Neuron (in vitro differentiated cells): ENCODE data around the gene SHC2.
"Not testable (repeated sequence)": the region's sequence is repeated elsewhere in the genome, so short reads cannot be mapped to it uniquely, and the experiment has no call there.

Source experiments
- H2AFZ ChIP-seq: one replicate; pipeline ENCODE4 v1.6.1; 2013; ENCODE audit warnings: low read depth, mild to moderate bottlenecking, inconsistent platforms, low read length, moderate library complexity
- H3K27me3 ChIP-seq: one replicate; pipeline ENCODE4 v1.6.1; 2013; ENCODE audit warnings: low read length; ENCODE audit not compliant: insufficient read depth
- H3K36me3 ChIP-seq: one replicate; pipeline ENCODE4 v1.6.1; 2013; ENCODE audit warnings: low read length; ENCODE audit not compliant: insufficient read depth
- H3K4me1 ChIP-seq: one replicate; pipeline ENCODE4 v1.6.1; 2013; ENCODE audit warnings: low read length; ENCODE audit not compliant: insufficient read depth
- H3K4me3 ChIP-seq: 2 replicates; pipeline ENCODE4 v1.5.1; 2013; ENCODE audit warnings: mild to moderate bottlenecking, low read length, moderate library complexity
- H3K9me3 ChIP-seq: one replicate; pipeline ENCODE4 v1.6.1; 2013; ENCODE audit warnings: low read length

The SHC2 gene

DNA sequence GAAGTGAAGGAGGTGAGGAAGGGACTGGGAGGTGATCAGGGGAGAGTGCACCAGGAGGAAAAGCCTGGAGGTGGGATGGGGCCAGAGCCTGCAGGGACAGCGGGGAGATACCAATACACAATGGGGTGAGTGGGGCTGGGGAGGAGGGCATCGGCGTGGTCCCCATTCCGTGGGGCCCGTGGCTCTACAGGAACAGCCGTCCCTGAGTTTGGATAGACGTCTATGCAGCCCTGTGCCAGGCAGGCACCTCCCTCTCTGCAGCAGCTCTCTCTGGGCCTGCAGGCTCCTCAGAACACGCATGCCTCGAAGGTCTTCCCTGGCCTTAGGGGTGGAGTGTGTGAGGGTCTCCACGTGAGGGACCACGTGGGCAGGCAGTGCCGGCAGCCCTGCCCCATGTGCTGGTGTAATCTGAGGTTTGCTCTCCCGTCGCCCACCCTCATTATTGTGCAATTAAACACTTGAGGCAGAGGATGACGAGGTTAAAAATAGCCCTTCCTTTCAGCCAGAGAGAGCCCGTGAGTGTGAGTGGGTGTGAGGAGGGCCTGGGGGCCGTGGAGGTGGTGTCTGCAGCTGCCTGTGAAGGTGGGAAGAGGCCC is 68.4 kb downstream of the SHC2 start:
- no peak overlapping the region for H2AFZ ChIP-seq
- no peaks in the 10 kb centered on the region for H3K4me1 ChIP-seq
- H3K9me3 ChIP-seq = peaks cover 11% of the 10 kb centered on the region
- H3K27me3 ChIP-seq = no peaks in the 10 kb centered on the region
- H3K36me3 ChIP-seq = no peaks in the 10 kb centered on the region
- H3K4me3 ChIP-seq = no peak overlapping the region

DNA sequence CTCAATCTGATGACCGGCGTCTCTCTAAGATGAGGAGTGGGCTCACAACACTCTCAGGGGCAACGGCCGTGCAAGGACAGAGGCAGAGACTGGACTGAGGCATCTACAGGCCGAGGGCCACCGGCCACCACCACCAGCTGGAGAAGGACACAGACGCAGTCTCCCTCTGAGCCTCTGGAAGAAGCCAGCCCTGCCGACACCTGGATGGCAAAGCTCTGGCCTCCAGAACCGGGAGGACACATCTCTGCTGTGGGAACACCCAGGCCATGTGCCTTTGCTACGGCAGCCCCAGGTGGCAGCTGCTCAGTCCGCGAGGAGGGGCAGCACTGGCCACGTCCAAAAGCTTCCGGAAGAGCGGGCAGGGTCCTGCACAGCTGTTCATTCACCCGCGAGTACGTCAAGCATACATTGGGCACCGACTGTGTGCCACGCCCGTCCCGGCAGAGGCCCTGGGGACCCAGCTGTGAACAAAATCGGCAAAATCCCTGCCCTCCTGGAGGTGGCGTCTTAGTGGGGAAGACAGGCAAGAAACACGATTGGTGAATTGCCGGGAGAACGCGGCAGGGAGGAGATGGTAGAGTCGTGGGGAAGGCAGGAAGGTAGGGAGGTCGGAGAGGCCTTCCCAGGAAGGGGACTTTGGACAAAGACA is 69.0 kb downstream of the SHC2 start:
- H3K4me3 ChIP-seq = no peak overlapping the region
- H3K36me3 ChIP-seq = no peaks in the 10 kb centered on the region
- no peak overlapping the region for H2AFZ ChIP-seq
- no peaks in the 10 kb centered on the region for H3K27me3 ChIP-seq
- H3K9me3 ChIP-seq = peaks cover 11% of the 10 kb centered on the region
- H3K4me1 ChIP-seq = no peaks in the 10 kb centered on the region

DNA sequence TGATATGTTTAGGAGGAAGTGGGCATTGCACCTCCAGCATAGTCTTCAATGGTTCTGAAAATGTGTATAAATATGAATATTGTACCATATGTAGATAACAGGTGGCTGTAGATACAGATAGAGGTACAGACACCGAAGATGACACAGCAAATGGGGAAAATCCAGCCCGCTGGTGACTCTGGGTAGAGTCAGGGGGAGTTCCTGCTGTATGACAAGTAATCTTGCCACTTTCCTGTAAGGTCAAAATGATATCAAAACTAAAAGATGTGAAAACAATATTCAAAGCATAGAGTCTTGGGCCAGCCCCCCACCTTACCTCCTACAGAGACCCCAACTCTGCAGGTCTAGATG is 69.7 kb downstream of the SHC2 start:
- H3K4me3 ChIP-seq = no peak overlapping the region
- no peak overlapping the region for H2AFZ ChIP-seq
- no peaks in the 10 kb centered on the region for H3K27me3 ChIP-seq
- H3K36me3 ChIP-seq = no peaks in the 10 kb centered on the region
- H3K9me3 ChIP-seq = peaks cover 11% of the 10 kb centered on the region
- H3K4me1 ChIP-seq = peaks cover 2% of the 10 kb centered on the region

DNA sequence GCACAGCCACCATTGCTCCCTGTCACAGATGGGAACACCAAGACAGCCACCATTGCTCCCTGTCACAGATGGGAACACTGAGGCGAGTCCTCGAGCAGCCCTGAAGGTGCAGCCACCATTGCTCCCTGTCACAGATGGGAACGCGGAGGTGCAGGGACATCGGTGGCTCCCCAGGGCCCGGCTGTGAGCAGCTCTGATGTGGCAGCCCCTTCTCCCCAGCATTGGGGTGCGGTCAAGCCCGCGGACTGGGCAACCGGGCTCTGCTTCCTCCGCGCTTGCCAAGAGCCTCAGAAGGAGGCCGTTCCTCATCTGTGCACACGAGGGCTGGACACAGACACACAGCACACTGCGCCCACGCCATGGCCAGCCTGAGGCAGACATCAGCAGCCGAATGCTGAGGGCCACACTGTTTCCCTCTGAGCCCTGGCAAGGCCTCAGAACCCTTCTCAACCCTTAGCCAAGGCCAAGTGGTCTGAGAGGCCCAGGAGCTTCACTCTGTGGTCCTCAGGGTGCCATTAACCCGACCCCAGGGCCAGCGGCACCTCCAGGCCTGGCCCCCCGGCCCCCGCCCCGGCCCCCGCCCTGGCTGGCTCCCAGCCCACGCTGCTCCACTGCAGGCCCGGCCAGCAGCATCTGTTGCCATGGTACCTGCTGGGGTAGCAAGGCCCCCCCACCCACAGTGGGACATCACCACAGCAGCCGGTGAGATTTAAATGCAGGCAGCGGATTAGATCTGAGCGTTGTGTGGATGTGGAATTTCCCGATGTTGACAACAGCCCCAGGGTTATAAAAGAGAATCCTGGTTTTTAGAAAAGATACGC is 70.2 kb downstream of the SHC2 start:
- H3K36me3 ChIP-seq = no peaks in the 10 kb centered on the region
- H2AFZ ChIP-seq = no peak overlapping the region
- peaks cover 2% of the 10 kb centered on the region for H3K4me1 ChIP-seq
- no peak overlapping the region for H3K4me3 ChIP-seq
- peaks cover 9% of the 10 kb centered on the region for H3K9me3 ChIP-seq
- no peaks in the 10 kb centered on the region for H3K27me3 ChIP-seq

DNA sequence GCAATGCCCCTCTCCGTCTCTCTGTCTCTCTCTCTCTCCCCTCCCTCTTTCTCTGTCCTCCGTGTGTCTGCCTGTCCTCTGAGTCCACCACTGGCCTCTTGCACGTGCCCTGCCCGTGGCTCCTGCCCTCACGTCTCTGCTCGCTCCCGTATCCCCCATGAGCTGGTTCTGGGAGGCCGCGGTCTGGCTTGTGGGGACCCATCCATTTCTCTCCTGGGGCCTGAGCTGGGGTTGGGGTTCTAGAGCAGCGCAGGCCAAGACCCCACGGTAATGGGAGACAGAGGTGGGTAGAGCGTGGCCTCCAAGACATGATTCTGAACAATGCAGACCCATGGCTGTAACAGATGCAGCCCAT is 70.9 kb downstream of the SHC2 start:
- Histone ChIP-seq H3K4me3 (no peak overlapping the region), H3K9me3 (peaks cover 6% of the 10 kb centered on the region), H3K36me3 (no peaks in the 10 kb centered on the region), H3K4me1 (peaks cover 2% of the 10 kb centered on the region), H2AFZ (no peak overlapping the region), H3K27me3 (no peaks in the 10 kb centered on the region)

DNA sequence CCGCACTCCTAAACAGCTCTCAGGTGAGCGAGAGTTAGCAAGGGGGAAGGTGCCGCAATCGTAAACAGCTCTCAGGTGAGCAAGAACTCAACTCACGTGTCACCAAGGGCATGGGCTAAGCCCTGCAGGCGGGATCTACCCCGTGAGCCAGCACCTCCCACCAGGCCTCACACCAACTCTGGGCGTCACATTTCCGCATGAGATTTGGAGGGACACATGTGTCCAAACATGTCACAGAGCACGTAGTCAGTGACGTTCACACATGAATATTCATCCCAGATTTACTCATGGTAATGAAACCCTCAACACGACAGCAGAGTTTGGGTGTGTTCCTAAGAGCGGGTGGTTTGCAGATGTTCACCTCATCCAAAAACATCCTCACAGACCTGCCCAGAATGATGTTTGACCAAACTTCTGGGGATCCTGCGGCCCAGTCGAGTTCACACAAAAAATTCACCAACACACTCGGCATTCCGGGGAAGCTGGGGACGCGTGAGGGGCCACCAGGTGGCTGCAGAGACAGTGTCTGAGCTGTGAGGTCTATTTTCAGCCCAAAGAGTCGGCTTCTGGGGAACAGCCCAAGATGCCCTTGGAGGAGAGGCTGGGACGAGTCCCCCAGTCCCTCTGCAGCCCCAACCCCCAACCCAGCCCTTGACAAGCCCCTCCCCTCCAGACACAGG is 71.4 kb downstream of the SHC2 start:
- Histone ChIP-seq H2AFZ (no peak overlapping the region), H3K4me1 (peaks cover 2% of the 10 kb centered on the region), H3K36me3 (no peaks in the 10 kb centered on the region), H3K9me3 (peaks cover 4% of the 10 kb centered on the region), H3K4me3 (no peak overlapping the region), H3K27me3 (no peaks in the 10 kb centered on the region)

DNA sequence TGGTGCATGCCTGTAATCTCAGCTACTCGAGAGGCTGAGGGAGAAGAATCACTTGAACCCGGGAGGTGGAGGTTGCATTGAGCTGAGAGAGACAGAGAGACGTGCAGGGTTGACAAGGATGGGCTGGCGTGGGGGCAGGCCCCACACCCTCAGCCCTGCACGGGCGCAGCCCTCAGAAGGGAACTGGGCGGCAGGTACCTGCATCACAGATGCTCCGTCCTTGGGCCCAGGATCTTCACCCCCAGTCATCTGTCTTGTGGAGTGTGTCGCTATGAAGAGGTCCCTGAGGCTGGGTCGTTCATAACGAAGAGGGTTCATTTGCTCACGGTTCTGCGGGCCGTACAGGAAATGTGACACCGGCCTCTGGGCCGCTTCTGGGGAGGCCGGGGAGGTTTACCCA is 72.1 kb downstream of the SHC2 start:
- peaks cover 2% of the 10 kb centered on the region for H3K4me1 ChIP-seq
- H3K9me3 ChIP-seq = peaks cover 4% of the 10 kb centered on the region
- H3K27me3 ChIP-seq = no peaks in the 10 kb centered on the region
- H2AFZ ChIP-seq = no peak overlapping the region
- H3K4me3 ChIP-seq = no peak overlapping the region
- H3K36me3 ChIP-seq = no peaks in the 10 kb centered on the region

DNA sequence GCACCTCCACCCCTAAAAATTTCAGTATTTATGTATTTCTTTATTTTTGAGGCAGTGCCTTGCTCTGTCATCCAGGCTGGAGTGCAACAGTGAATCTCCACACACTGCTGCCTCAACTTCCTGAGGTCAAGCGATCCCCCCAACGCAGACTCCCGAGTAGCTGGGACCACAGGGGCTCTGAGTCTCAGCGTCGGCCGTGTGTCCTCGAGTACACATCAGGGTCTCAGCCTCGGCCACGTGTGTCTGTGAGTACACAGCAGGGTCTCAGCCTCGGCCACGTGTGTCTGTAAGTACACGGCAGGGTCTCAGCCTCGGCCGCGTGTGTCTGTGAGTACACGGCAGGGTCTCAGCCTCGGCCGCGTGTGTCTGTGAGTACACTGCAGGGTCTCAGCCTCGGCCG is 73.1 kb downstream of the SHC2 start:
- no peak overlapping the region for H2AFZ ChIP-seq
- no peaks in the 10 kb centered on the region for H3K27me3 ChIP-seq
- no peak overlapping the region for H3K4me3 ChIP-seq
- peaks cover 2% of the 10 kb centered on the region for H3K9me3 ChIP-seq
- peaks cover 2% of the 10 kb centered on the region for H3K4me1 ChIP-seq
- no peaks in the 10 kb centered on the region for H3K36me3 ChIP-seq

DNA sequence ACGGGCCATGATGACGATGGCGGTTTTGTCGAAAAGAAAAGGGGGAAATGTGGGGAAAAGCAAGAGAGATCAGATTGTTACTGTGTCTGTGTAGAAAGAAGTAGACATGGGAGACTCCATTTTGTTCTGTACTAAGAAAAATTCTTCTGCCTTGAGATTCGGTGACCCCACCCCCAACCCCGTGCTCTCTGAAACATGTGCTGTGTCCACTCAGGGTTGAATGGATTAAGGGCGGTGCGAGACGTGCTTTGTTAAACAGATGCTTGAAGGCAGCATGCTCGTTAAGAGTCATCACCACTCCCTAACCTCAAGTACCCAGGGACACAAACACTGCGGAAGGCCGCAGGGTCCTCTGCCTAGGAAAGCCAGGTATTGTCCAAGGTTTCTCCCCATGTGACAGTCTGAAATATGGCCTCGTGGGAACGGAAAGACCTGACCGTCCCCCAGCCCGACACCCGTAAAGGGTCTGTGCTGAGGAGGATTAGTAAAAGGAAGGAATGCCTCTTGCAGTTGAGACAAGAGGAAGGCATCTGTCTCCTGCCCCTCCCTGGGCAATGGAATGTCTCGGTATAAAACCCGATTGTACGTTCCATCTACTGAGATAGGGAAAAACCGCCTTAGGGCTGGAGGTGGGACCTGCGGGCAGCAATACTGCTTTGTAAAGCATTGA is 74.1 kb downstream of the SHC2 start:
- not testable (repeated sequence) for H3K9me3 ChIP-seq, H3K4me3 ChIP-seq, H3K27me3 ChIP-seq

DNA sequence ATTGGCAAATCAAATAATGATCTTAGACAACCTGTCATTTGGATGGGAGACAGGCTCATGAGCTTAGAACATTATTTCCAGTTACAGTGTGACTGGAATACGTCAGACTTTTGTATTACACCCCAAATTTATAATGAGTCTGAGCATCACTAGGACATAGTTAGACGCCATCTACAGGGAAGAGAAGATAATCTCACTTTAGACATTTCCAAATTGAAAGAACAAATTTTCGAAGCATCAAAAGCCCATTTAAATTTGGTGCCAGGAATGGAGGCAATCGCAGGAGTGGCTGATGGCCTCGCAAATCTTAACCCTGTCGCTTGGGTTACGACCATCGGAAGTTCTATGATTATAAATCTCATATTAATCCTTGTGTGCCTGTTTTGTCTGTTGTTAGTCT is 74.6 kb downstream of the SHC2 start:
- H3K9me3 ChIP-seq, H3K36me3 ChIP-seq, H3K4me3 ChIP-seq, H3K27me3 ChIP-seq, H2AFZ ChIP-seq, H3K4me1 ChIP-seq: not testable (repeated sequence)

More for the DNA sequence above, 74.1 kb downstream of the SHC2 start:
- not testable (repeated sequence) for H3K36me3 ChIP-seq, H3K4me1 ChIP-seq, H2AFZ ChIP-seq

DNA sequence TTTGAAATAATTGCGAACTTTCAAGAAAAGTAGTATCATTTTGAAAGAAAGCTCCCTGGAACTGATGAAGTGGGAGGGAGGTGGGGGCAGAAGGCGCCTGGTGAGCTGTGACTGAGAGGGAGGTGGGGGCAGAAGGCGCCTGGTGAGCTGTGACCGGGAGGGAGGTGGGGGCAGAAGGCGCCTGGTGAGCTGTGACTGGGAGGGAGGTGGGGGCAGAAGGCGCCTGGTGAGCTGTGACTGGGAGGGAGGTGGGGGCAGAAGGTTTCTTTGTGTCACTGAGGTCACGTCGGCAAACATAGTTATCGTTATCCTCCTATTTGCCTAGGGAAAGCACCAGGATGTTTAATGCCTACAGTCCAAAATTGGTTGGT is 76.0 kb downstream of the SHC2 start:
- Histone ChIP-seq H3K4me3 (no peak overlapping the region), H3K4me1 (peaks cover 2% of the 10 kb centered on the region), H3K36me3 (no peaks in the 10 kb centered on the region), H3K9me3 (peaks cover 7% of the 10 kb centered on the region), H2AFZ (no peak overlapping the region), H3K27me3 (no peaks in the 10 kb centered on the region)

DNA sequence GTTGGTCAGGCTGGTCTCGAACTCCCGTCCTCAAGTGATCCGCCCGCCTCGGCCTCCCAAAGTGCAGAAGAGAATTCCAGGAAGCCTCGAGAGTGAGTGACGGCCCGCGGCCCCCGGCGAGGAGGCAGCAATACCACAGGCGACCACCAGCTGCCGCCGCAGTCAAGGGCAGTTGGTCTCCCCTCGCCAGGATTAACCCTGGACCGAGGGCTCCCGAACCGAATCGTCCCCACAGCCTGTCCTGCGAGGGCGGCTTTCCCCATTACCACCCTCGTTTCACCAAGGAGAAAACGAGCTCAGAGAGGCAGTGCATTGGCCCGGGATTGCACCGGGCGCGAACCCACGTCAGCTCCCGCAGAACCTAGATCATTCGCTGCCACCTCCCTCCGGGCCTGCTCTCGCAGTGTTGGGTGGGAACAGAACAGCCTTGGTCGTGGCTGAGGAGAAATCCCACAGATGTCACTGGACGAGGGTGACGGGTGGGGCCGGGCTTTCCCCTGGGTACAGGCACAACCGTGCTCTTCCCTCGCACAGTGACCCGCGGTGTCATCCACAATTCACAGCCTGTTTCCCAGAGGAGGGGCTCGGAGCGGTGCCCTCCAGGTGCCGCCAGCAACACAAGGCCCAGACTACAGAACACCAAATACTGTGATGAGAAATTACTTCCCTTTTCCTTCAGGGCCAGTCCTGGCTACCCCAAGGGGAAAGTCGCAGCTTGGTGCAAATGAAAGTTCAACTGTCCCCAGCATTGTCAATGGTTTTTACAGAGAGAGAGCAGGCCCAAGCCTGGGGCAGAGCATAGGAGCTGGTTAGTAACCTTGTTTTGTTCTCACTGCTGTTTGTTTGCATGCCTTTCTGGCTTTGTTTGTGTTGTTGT is 76.7 kb downstream of the SHC2 start:
- Histone ChIP-seq H3K36me3 (no peaks in the 10 kb centered on the region), H3K4me3 (no peak overlapping the region), H2AFZ (no peak overlapping the region), H3K4me1 (peaks cover 2% of the 10 kb centered on the region), H3K9me3 (peaks cover 7% of the 10 kb centered on the region), H3K27me3 (no peaks in the 10 kb centered on the region)
